Hematopoietic multipotent progenitor cell treated with erythropoietin and hydrocortisone succinate and interleukin-3 and kit ligand, for 8 days (in vitro differentiated cells): ENCODE data around the gene GCH1.

ENCODE experiments used
- DNase-seq: peaks from one replicate; pipeline ENCODE4 v3.0.0-alpha.2; 2015

The GCH1 gene

GRCh38 chr14:54796961-54797360, 105.7 kb downstream of the GCH1 start:
- DNase-seq = no peak

GRCh38 chr14:54794796-54795195, 107.8 kb downstream of the GCH1 start:
- DNase-seq = no peak

GRCh38 chr14:54794159-54794558, 108.5 kb downstream of the GCH1 start:
- DNase-seq = no peak

GRCh38 chr14:54792288-54792687, 110.3 kb downstream of the GCH1 start:
- DNase-seq = no peak
